SIG-M5 treated with dmso at 0.1 percent for 504 hours (cell line): Measurements from ENCODE around the gene TIMM17A.

Source experiments
- DNase-seq: peaks from one replicate; lab custom pipeline; 2025; ENCODE audit not compliant: unreplicated experiment; lab: John Stamatoyannopoulos, UW

The TIMM17A gene

DNA sequence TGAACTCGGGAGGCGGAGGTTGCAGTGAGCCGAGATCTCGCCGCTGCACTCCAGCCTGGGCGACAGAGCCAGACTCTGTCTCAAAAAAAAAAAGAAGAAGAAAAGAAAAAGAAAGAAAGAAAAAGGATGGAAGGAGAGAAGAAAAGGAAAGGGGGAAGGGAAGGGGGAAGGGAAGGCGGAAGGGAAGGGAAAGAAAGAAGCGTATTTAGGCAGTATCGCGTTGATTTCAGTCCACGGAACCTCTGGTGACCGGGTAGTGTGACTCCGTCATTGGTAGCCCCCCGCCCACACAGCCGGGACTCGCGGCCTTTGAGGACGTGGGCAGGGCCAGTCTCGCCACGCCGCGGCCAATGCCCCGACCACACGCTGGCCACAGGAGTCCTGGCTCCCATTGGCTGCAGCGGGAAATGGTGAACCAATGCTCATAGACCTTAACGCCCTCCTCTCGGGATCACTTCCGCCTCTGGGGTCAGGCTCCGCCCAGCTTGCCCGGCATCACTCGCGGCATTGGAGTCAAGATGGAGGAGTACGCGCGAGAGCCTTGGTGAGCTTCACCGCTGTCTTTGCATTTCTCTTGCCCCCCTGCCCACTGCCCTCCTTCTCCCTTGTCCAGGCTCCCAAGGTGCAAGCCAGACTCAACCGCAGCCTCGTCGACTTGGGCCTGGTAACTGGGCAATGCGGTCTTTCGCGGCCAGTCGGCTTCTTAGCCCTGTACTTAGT lies at the start of gene TIMM17A:
TIMM17A (plus strand) TSS at position 495 of the 720 bp plus-strand sequence; CDS start at position 519, 24 bp downstream.
- peak; percentile 99 for DNase-seq

- DNase-seq: no peak
Observed at GRCh38 chr1:201906336-201906735, 49.0 kb upstream of the TIMM17A start.

- no peak for DNase-seq
Observed at GRCh38 chr1:201907621-201908020, 47.7 kb upstream of the TIMM17A start.

DNA sequence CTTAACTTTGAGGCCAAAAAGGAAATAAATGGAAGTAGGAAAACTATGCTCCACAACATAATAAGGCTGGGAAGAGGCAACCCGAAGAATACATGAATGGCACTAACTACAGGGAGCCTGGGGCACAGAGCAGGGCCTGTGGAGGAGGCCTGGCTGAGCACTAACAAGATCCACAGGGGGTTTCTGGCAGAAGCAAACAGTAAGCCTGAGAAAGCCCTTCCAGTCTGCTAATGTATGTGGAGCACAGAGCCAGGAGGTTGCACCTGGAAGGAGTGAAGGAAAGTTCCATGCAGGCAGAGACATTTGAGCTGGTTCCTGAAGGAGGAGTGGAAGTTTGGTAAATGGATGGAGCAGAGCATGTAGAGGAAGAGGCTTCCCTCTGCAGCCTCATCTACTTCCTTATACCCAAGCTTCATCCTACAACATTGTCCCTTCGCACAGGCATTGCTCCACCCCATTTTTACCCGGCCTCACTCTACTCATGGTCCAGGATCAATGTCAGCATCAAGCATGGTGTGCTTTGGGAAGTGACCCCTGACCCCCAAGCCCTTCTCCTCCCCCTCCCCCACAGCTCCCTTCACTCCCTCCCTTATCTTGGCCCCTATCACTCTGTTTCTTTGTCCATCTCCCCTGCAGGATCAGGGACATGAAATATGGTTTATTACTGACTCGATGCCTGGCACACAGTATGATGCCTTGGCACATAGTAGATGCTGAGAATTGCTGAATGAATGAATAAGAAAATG lies 43.3 kb upstream of the TIMM17A start:
- no peak for DNase-seq

GRCh38 chr1:201912832-201913231 lies 42.5 kb upstream of the TIMM17A start:
- no peak for DNase-seq

DNA sequence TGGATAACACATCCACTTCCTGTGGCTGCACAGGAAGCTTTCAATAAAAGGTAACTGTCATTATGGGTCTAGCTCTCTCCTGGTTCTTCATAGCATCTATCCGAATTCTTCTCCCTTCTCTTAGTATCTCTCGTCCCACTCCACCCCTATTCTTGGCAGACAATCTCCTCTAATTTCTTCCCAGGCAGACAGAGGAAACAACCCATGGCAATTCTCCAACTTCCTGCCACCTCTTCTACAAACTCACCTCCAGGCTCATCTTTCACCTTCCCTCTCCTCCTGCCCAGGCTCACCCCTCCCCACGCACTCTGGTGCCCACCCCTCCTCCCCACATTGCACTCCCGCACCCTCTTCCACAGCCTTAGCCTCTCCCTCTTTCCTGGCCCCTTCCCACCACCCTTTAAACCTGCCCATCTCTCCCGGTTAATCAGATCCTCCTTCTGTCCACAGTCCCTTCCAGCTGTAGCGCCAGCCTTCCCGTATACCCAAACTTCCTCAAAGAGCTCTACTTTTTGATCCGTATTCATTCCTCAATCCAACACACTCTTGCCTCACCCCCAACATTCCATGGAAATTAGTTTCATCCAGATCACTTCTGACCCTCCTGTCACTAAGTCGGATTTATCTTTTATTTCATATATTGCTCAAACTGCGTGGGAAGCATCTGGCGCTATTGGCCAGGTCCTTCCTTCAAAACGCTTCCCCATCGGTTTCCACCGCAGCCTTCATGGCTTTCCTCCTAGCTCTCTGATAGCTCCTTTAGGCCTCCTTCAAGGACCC lies 40.7 kb upstream of the TIMM17A start:
- DNase-seq: no peak

- no peak for DNase-seq
Observed at GRCh38 chr1:201916649-201917249, 38.6 kb upstream of the TIMM17A start.

DNA sequence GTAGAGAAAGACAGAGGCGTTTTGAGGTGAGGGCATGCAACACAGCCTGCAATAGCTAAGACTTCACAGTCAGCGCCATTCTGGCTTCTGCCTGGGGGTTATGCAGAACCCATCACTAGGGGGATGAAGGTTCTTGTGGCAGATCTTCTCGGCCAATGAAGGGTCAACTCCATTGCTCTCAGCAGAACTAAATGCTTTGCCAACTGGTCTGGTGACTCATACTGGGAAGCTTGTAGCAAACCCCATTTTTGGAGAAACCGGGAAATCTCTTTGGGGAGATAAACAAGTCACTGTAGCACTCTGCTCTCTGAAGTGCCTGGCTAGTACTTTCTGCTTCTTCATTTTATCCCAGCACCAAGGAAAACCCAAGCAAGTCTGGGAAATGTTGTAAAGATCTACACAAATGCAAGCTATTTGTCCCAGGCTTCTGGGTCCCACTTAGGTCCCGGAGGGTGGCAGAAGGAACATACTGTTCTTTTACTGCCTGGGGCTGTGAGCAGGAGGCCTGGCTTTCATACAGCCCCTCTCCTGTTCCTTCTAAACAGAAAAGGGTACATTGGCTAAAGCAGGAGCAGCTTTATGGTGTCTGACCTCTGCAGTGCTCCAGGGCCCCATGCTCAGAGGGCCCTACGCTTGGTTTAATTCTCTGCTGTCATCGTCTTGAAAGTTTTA lies 37.8 kb upstream of the TIMM17A start:
- no peak for DNase-seq

GRCh38 chr1:201918343-201918742 lies 37.0 kb upstream of the TIMM17A start:
- DNase-seq: no peak

GRCh38 chr1:201921952-201922558 lies 33.2 kb upstream of the TIMM17A start:
- DNase-seq: no peak

GRCh38 chr1:201925301-201925567 lies 30.1 kb upstream of the TIMM17A start:
- no peak for DNase-seq

DNA sequence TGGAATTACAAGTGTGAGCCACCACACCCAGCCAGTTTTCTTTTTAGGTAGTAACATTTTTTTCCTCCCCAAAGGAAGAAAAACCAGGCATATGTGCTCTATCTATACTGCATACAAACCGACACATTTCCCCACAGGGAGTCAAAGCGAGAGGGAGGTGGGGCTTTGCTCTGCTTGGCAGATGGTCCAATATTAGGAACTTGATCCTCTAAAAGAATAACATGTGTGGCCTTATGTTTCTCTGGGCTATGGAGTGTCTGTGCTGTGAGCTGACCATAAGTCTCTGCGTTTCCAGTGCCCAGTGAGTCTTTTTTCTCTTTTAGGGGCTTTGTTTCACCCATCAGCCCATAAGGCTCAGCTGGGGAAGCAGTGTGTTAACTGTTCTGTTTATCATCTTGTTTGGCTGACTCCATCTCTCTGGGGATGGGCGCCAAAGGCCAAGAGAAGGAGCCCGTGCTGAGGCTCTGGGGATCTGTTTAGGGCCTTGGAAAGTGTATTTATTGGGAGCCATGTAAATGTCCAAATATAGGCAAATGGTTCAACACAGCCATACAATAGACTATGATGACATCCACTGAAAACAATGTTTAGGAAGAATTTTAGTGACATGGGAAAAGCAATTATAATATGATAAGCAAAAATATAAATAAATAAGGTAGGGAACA lies 29.2 kb upstream of the TIMM17A start:
- DNase-seq: no peak

- no peak for DNase-seq
Observed at GRCh38 chr1:201928266-201928665, 27.0 kb upstream of the TIMM17A start.

- DNase-seq: no peak
Observed at GRCh38 chr1:201930137-201930536, 25.2 kb upstream of the TIMM17A start.

GRCh38 chr1:201930803-201931202 lies 24.5 kb upstream of the TIMM17A start:
- no peak for DNase-seq

DNA sequence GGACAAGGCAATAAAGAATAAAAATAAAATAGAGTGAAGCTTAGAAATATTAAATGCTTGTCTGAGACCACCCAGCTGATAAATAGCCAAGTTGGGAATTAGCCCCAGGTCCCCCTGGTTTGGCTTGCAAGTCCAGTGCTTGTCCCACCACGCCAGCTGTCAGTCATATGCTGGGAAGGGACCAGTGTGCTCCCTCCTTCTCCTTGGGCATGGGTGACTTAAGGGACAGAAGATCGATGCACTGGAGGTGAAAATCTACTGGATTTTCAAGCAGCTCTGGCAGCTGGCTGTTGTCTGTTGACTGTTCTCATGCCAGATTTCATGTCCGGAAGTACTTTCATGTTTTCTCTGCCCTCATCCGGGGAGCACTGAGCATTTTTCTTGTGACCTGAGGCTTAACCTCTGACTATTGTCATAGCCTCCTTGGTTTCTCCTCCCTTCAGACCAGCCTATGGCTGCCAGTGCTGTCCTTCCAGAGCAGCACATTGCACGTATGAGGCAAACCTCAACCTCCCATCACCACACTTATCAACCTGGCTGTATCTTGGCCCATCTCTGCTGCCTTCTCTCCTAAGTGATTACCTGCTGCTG lies 21.4 kb upstream of the TIMM17A start:
- DNase-seq: no peak

DNA sequence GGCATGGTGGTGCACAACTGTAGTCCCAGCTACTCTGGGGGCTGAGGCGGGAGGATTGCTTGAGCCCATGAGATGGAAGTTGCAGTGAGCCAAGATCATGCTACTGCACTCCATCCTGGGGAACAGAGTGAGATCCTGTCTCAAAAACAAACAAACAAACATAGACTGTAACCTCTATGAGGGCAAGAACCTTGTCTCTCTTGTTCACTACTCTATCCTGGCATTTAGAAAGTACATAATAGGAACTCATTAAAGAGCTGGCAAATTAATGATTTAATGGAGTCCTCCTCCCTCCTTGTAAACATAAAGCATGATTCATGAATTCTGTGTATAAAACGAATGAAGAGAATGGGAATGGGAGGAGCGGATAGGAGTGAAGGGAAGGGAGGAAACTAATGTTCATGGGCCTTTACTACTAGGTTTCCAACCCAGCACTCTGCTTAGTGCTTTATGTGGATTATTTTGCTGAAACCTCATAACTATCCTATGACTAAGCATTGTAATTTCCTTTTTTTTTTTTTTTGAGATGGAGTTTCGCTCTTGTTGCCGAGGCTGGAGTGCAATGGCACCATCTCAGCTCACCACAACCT lies 17.6 kb upstream of the TIMM17A start:
- DNase-seq: no peak

DNA sequence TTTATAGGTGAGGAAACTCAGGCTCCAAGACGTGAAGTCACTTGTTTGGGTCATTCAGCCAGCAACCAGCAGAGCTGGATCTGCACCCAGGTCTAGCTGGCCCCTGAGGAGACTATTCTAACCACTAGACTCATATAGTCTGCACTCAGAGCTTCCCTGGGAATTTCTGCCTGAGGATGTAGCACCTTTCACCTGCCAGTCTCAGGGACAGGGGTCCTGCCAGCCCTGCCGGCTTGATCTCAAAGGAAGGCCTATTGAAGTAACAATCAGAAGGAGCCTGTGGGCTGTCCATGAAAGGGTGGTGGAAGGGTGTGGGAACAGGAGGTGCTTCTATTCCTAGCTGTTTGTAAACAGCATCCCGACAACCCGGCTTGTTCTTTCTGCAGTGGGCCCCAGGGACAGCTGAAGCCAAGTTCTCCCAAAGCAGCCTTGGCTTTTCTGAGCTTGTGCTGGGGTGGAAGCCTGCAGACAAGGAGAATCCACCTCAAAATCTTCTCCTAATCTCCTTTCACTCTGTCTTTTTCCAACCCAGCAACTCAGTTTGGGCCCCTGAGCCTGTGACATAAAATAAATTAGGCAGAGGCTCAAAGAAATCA lies 16.8 kb upstream of the TIMM17A start:
- no peak for DNase-seq

DNA sequence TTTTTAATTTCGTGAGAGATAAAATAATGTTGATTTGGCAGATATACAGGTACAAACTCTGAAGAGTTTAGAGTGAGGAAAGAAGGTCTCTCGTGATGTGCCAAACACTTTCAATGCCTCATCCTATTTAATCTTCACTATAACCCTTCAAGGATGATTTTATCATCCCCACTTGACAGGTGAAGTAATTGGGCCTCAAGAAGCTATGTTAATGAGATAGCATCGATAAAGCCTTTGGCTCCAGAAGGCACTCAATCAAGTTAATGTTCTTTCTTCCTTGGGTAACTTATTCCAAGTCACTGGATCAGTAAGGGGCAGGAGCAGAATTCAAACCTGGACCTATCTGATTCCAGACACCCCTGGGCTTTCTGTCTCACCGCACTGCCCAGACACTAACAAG lies 16.2 kb upstream of the TIMM17A start:
- no peak for DNase-seq
